Activated CD4-positive, alpha-beta T cell treated with anti-CD3 and anti-CD28 coated beads, Interleukin-2, amount 50 U/mL, for 1 hour (primary cell): ENCODE data around the gene TIMP2.
"Not testable (repeated sequence)": the region's sequence is repeated elsewhere in the genome, so short reads cannot be mapped to it uniquely, and the experiment has no call there.

Experiments
- DNase-seq: peaks from one replicate; pipeline ENCODE4 v3.0.0-alpha.2; 2020

The TIMP2 gene

GRCh38 chr17:78903101-78903779 lies 21.9 kb downstream of the TIMP2 start, which contains the start of gene CEP295NL:
CEP295NL (minus strand) TSS chr17:78903201; CDS start chr17:78901828, 1,373 bp downstream.
- no peak for DNase-seq

- DNase-seq, result not testable (repeated sequence)
Measured at GRCh38 chr17:78902231-78902630, 23.0 kb downstream of the TIMP2 start.

- DNase-seq, result no peak
Measured at GRCh38 chr17:78901806-78902205, 23.4 kb downstream of the TIMP2 start.

GRCh38 chr17:78900816-78901215 lies 24.4 kb downstream of the TIMP2 start:
- DNase-seq, result no peak

- no peak for DNase-seq
Measured at GRCh38 chr17:78899361-78900260, 25.6 kb downstream of the TIMP2 start.

- DNase-seq, result no peak
Measured at GRCh38 chr17:78898947-78899346, 26.2 kb downstream of the TIMP2 start.

GRCh38 chr17:78898075-78898836 lies 26.9 kb downstream of the TIMP2 start:
- no peak for DNase-seq

GRCh38 chr17:78897664-78898047 lies 27.5 kb downstream of the TIMP2 start:
- DNase-seq, result no peak

GRCh38 chr17:78896834-78897663 lies 28.1 kb downstream of the TIMP2 start:
- no peak for DNase-seq

- DNase-seq, result no peak
Measured at GRCh38 chr17:78896091-78896833, 28.9 kb downstream of the TIMP2 start.

- no peak for DNase-seq
Measured at GRCh38 chr17:78895322-78895721, 29.9 kb downstream of the TIMP2 start.

GRCh38 chr17:78893684-78894083 lies 31.5 kb downstream of the TIMP2 start:
- no peak for DNase-seq

- no peak for DNase-seq
Measured at GRCh38 chr17:78892936-78893379, 32.2 kb downstream of the TIMP2 start.

- no peak for DNase-seq
Measured at GRCh38 chr17:78892520-78892919, 32.7 kb downstream of the TIMP2 start.

GRCh38 chr17:78892062-78892456 lies 33.1 kb downstream of the TIMP2 start:
- DNase-seq, result no peak

- DNase-seq, result no peak
Measured at GRCh38 chr17:78891406-78892061, 33.7 kb downstream of the TIMP2 start.

- peak; percentile 37 for DNase-seq
Measured at GRCh38 chr17:78890498-78890897, 34.7 kb downstream of the TIMP2 start.

GRCh38 chr17:78890096-78890495 lies 35.1 kb downstream of the TIMP2 start:
- not testable (repeated sequence) for DNase-seq

GRCh38 chr17:78889531-78889930 lies 35.7 kb downstream of the TIMP2 start:
- no peak for DNase-seq

- no peak for DNase-seq
Measured at GRCh38 chr17:78888941-78889518, 36.2 kb downstream of the TIMP2 start.

GRCh38 chr17:78886954-78887353 lies 38.2 kb downstream of the TIMP2 start:
- no peak for DNase-seq
